ENCODE results near the gene DYNLL2. TPM values are rescaled to one million over a fixed set of nuclear protein-coding genes. Genes with fewer than 3 reads are reported as not detected.
"Not testable (repeated sequence)": the region's sequence is repeated elsewhere in the genome, so short reads cannot be mapped to it uniquely, and the experiment has no call there.

The DYNLL2 gene
- total RNA-seq, 1 donor from 2014 or later, result 20.5 TPM

GRCh38 chr17:58072862-58073261 is 10.4 kb upstream of the DYNLL2 start:
- no peak for DNase-seq (ENCODE audit: low spot score)

GRCh38 chr17:58073266-58073665 is 10.0 kb upstream of the DYNLL2 start:
- not testable (repeated sequence) for DNase-seq (ENCODE audit: low spot score)

GRCh38 chr17:58074406-58074805 is 8.8 kb upstream of the DYNLL2 start:
- DNase-seq (ENCODE audit: low spot score), result not testable (repeated sequence)

GRCh38 chr17:58079300-58080033 is 3.8 kb upstream of the DYNLL2 start:
- DNase-seq (ENCODE audit: low spot score), result no peak

GRCh38 chr17:58081646-58082340 is 1.4 kb upstream of the DYNLL2 start:
- DNase-seq (ENCODE audit: low spot score), result no peak

GRCh38 chr17:58082341-58082869 is 814 bp upstream of the DYNLL2 start:
- DNase-seq (ENCODE audit: low spot score), result no peak

GRCh38 chr17:58083491-58084316 is 485 bp downstream of the DYNLL2 start:
- peak; percentile 57 for DNase-seq (ENCODE audit: low spot score)

- DNase-seq (ENCODE audit: low spot score), result peak; percentile 7
Observed at GRCh38 chr17:58084317-58084981, 1.2 kb downstream of the DYNLL2 start.

GRCh38 chr17:58085039-58085715 is 2.0 kb downstream of the DYNLL2 start:
- DNase-seq (ENCODE audit: low spot score), result no peak

GRCh38 chr17:58086953-58087352 is 3.7 kb downstream of the DYNLL2 start:
- DNase-seq (ENCODE audit: low spot score), result no peak

GRCh38 chr17:58088624-58089023 is 5.4 kb downstream of the DYNLL2 start:
- no peak for DNase-seq (ENCODE audit: low spot score)

GRCh38 chr17:58089111-58089510 is 5.9 kb downstream of the DYNLL2 start:
- DNase-seq (ENCODE audit: low spot score), result no peak

GRCh38 chr17:58091024-58091567 is 7.9 kb downstream of the DYNLL2 start:
- DNase-seq (ENCODE audit: low spot score), result no peak

- DNase-seq (ENCODE audit: low spot score), result no peak
Observed at GRCh38 chr17:58092101-58092796, 9.0 kb downstream of the DYNLL2 start.

- DNase-seq (ENCODE audit: low spot score), result no peak
Observed at GRCh38 chr17:58092797-58093385, 9.7 kb downstream of the DYNLL2 start.

- no peak for DNase-seq (ENCODE audit: low spot score)
Observed at GRCh38 chr17:58094118-58094517, 10.9 kb downstream of the DYNLL2 start.

- DNase-seq (ENCODE audit: low spot score), result no peak
Observed at GRCh38 chr17:58096892-58097291, 13.7 kb downstream of the DYNLL2 start.

GRCh38 chr17:58097384-58098088 is 14.3 kb downstream of the DYNLL2 start:
- no peak for DNase-seq (ENCODE audit: low spot score)

- no peak for DNase-seq (ENCODE audit: low spot score)
Observed at GRCh38 chr17:58100506-58100905, 17.3 kb downstream of the DYNLL2 start.

All from umbilical cord (tissue), 2 donors.